ENCODE measurements around the gene FNDC3B.

- TF ChIP-seq CTCF (IDR thresholded peaks at IDR 0.05) (no peak), POLR2A (IDR thresholded peaks at IDR 0.05) (no peak), EP300 (IDR thresholded peaks at IDR 0.05) (no peak), POLR2AphosphoS5 (IDR thresholded peaks at IDR 0.05) (no peak)
Measured at GRCh38 chr3:172285844-172286243, 246.5 kb downstream of the FNDC3B start.

Data from suprapubic skin (tissue), 4 donors.